Natural killer cell treated with Interleukin-12 subunit alpha and Interleukin-12 subunit beta and Interleukin-15 and Interleukin-18, amount 100 ng/mL, for 72 hours (primary cell): ENCODE data around the gene MDGA2. TPM values are rescaled to one million over a fixed set of nuclear protein-coding genes. Genes with fewer than 3 reads are reported as not detected.

Source experiments
- ATAC-seq, 2 donors: fragments of 150-1000 bp; cut with Tn5 transposase in 1 of 2; sonication (Bioruptor Pico), chemical (Tn5 transposase) in 1 of 2; 2 replicates each; pipeline ENCODE4 v1.10.0; 2021
- DNase-seq: peaks from one replicate; pipeline ENCODE4 v3.0.0; 2022; ENCODE audit warnings: low spot score
- H3K27ac Mint-ChIP-seq, 2 donors: 1 replicate in 1 of 2; 2 replicates in 1 of 2; pipeline ENCODE4 v1.8.0; 2022; ENCODE audit warnings: mixed read lengths in 2 of 2, mild to moderate bottlenecking in 1 of 2, moderate library complexity in 1 of 2
- H3K27me3 Mint-ChIP-seq, 2 donors: 1 replicate in 1 of 2; 2 replicates in 1 of 2; pipeline ENCODE4 v1.8.0; 2022; ENCODE audit warnings: mixed read lengths in 2 of 2
- H3K36me3 Mint-ChIP-seq: one replicate; pipeline ENCODE4 v1.8.0; 2022; ENCODE audit warnings: mixed read lengths
- H3K4me1 Mint-ChIP-seq, 2 donors: 1 replicate in 1 of 2; 2 replicates in 1 of 2; pipeline ENCODE4 v1.8.0; 2022; ENCODE audit warnings: low read depth in 2 of 2, mixed read lengths in 2 of 2, mild to moderate bottlenecking in 1 of 2
- H3K4me3 Mint-ChIP-seq: one replicate; pipeline ENCODE4 v1.8.0; 2022; ENCODE audit warnings: mixed read lengths
- H3K9me3 Mint-ChIP-seq: 2 replicates; pipeline ENCODE4 v1.8.0; 2022; ENCODE audit warnings: mixed read lengths
- total RNA-seq, 2 donors: library from RNA; stranded (reverse); gene quantifications; one replicate each; pipeline ENCODE4 v1.2.3, GENCODE V29; 2022

MDGA2 gene
- total RNA-seq, 2 donors from 2014 or later: not detected

- Mint-ChIP-seq H3K9me3 (peaks cover 7% of the 10 kb centered on the region), H3K36me3 (no peaks in the 10 kb centered on the region), H3K4me3 (no peak overlapping the region), H3K27me3 (no peaks in the 10 kb centered on the region), H3K27ac (no peak overlapping the region), H3K4me1 (no peaks in the 10 kb centered on the region)
- no peak for ATAC-seq
- DNase-seq: no peak
Observed at GRCh38 chr14:47120645-47121044, 554.8 kb downstream of the MDGA2 start.

GRCh38 chr14:47103771-47104170 is 571.6 kb downstream of the MDGA2 start:
- Mint-ChIP-seq H3K27me3 (no peaks in the 10 kb centered on the region), H3K4me3 (no peak overlapping the region), H3K9me3 (peaks cover 17% of the 10 kb centered on the region), H3K4me1 (no peaks in the 10 kb centered on the region), H3K27ac (no peak overlapping the region), H3K36me3 (no peaks in the 10 kb centered on the region)
- ATAC-seq (no peak), DNase-seq (no peak)

- peaks cover 17% of the 10 kb centered on the region for H3K9me3 Mint-ChIP-seq
- H3K27ac Mint-ChIP-seq: no peak overlapping the region
- H3K4me1 Mint-ChIP-seq: no peaks in the 10 kb centered on the region
- ATAC-seq (no peak), DNase-seq (no peak)
- H3K36me3 Mint-ChIP-seq: no peaks in the 10 kb centered on the region
- H3K4me3 Mint-ChIP-seq: no peak overlapping the region
- H3K27me3 Mint-ChIP-seq: no peaks in the 10 kb centered on the region
Observed at GRCh38 chr14:47102472-47102871, 572.9 kb downstream of the MDGA2 start.

GRCh38 chr14:47085678-47086077 is 589.7 kb downstream of the MDGA2 start:
- Mint-ChIP-seq H3K36me3 (no peaks in the 10 kb centered on the region), H3K27ac (no peak overlapping the region), H3K9me3 (peaks cover 13% of the 10 kb centered on the region), H3K4me1 (no peaks in the 10 kb centered on the region), H3K4me3 (no peak overlapping the region), H3K27me3 (no peaks in the 10 kb centered on the region)
- ATAC-seq (no peak), DNase-seq (no peak)

GRCh38 chr14:47065326-47065725 is 610.1 kb downstream of the MDGA2 start:
- H3K9me3 Mint-ChIP-seq: peaks cover 11% of the 10 kb centered on the region
- H3K27me3 Mint-ChIP-seq: no peaks in the 10 kb centered on the region
- no peak for ATAC-seq
- no peaks in the 10 kb centered on the region for H3K4me1 Mint-ChIP-seq
- no peak overlapping the region for H3K27ac Mint-ChIP-seq
- H3K4me3 Mint-ChIP-seq: no peak overlapping the region
- no peaks in the 10 kb centered on the region for H3K36me3 Mint-ChIP-seq
- DNase-seq: no peak

- Mint-ChIP-seq H3K9me3 (peaks cover 10% of the 10 kb centered on the region), H3K27ac (no peak overlapping the region), H3K4me3 (no peak overlapping the region), H3K4me1 (no peaks in the 10 kb centered on the region), H3K27me3 (no peaks in the 10 kb centered on the region), H3K36me3 (no peaks in the 10 kb centered on the region)
- DNase-seq: no peak
- no peak for ATAC-seq
Observed at GRCh38 chr14:47060050-47060449, 615.4 kb downstream of the MDGA2 start.

- H3K4me3 Mint-ChIP-seq: no peak overlapping the region
- H3K4me1 Mint-ChIP-seq: no peaks in the 10 kb centered on the region
- H3K27me3 Mint-ChIP-seq: no peaks in the 10 kb centered on the region
- DNase-seq (no peak), ATAC-seq (no peak)
- peaks cover 5% of the 10 kb centered on the region for H3K36me3 Mint-ChIP-seq
- peaks cover 20% of the 10 kb centered on the region for H3K9me3 Mint-ChIP-seq
- no peak overlapping the region for H3K27ac Mint-ChIP-seq
Observed at GRCh38 chr14:47057364-47057763, 618.0 kb downstream of the MDGA2 start.

GRCh38 chr14:47044841-47045240 is 630.6 kb downstream of the MDGA2 start:
- no peak overlapping the region for H3K27ac Mint-ChIP-seq
- no peak overlapping the region for H3K4me3 Mint-ChIP-seq
- H3K36me3 Mint-ChIP-seq: no peaks in the 10 kb centered on the region
- no peaks in the 10 kb centered on the region for H3K27me3 Mint-ChIP-seq
- H3K9me3 Mint-ChIP-seq: peaks cover 10% of the 10 kb centered on the region
- DNase-seq (no peak), ATAC-seq (no peak)
- no peaks in the 10 kb centered on the region for H3K4me1 Mint-ChIP-seq

GRCh38 chr14:47040550-47040949 is 634.9 kb downstream of the MDGA2 start:
- Mint-ChIP-seq H3K27ac (no peak overlapping the region), H3K4me1 (no peaks in the 10 kb centered on the region), H3K36me3 (no peaks in the 10 kb centered on the region), H3K27me3 (no peaks in the 10 kb centered on the region), H3K4me3 (no peak overlapping the region), H3K9me3 (peaks cover 5% of the 10 kb centered on the region)
- DNase-seq (no peak), ATAC-seq (no peak)

GRCh38 chr14:47039336-47039735 is 636.1 kb downstream of the MDGA2 start:
- Mint-ChIP-seq H3K36me3 (no peaks in the 10 kb centered on the region), H3K4me3 (no peak overlapping the region), H3K27me3 (no peaks in the 10 kb centered on the region), H3K4me1 (no peaks in the 10 kb centered on the region), H3K27ac (no peak overlapping the region), H3K9me3 (peaks cover 9% of the 10 kb centered on the region)
- ATAC-seq (no peak), DNase-seq (no peak)

- no peak for ATAC-seq
- Mint-ChIP-seq H3K4me3 (no peak overlapping the region), H3K4me1 (no peaks in the 10 kb centered on the region), H3K27me3 (no peaks in the 10 kb centered on the region), H3K36me3 (no peaks in the 10 kb centered on the region), H3K9me3 (peaks cover 9% of the 10 kb centered on the region), H3K27ac (no peak overlapping the region)
- DNase-seq: no peak
Observed at GRCh38 chr14:47022721-47023120, 652.7 kb downstream of the MDGA2 start.

- no peaks in the 10 kb centered on the region for H3K4me1 Mint-ChIP-seq
- peaks cover 10% of the 10 kb centered on the region for H3K9me3 Mint-ChIP-seq
- no peak for DNase-seq
- ATAC-seq: no peak
- no peak overlapping the region for H3K27ac Mint-ChIP-seq
- H3K36me3 Mint-ChIP-seq: no peaks in the 10 kb centered on the region
- no peaks in the 10 kb centered on the region for H3K27me3 Mint-ChIP-seq
- no peak overlapping the region for H3K4me3 Mint-ChIP-seq
Observed at GRCh38 chr14:47020500-47020899, 654.9 kb downstream of the MDGA2 start.

- H3K27ac Mint-ChIP-seq: no peak overlapping the region
- no peaks in the 10 kb centered on the region for H3K27me3 Mint-ChIP-seq
- no peak overlapping the region for H3K4me3 Mint-ChIP-seq
- H3K9me3 Mint-ChIP-seq: peaks cover 22% of the 10 kb centered on the region
- H3K36me3 Mint-ChIP-seq: no peaks in the 10 kb centered on the region
- no peaks in the 10 kb centered on the region for H3K4me1 Mint-ChIP-seq
- DNase-seq: no peak
- ATAC-seq: no peak
Observed at GRCh38 chr14:47012533-47013280, 662.7 kb downstream of the MDGA2 start.

GRCh38 chr14:47009615-47010014 is 665.8 kb downstream of the MDGA2 start:
- DNase-seq (no peak), ATAC-seq (no peak)
- H3K27me3 Mint-ChIP-seq: no peaks in the 10 kb centered on the region
- peaks cover 14% of the 10 kb centered on the region for H3K9me3 Mint-ChIP-seq
- H3K4me3 Mint-ChIP-seq: no peak overlapping the region
- no peaks in the 10 kb centered on the region for H3K36me3 Mint-ChIP-seq
- no peaks in the 10 kb centered on the region for H3K4me1 Mint-ChIP-seq
- H3K27ac Mint-ChIP-seq: no peak overlapping the region

GRCh38 chr14:47008732-47009131 is 666.7 kb downstream of the MDGA2 start:
- Mint-ChIP-seq H3K27ac (no peak overlapping the region), H3K4me3 (no peak overlapping the region), H3K4me1 (no peaks in the 10 kb centered on the region), H3K27me3 (no peaks in the 10 kb centered on the region), H3K9me3 (peaks cover 12% of the 10 kb centered on the region), H3K36me3 (no peaks in the 10 kb centered on the region)
- ATAC-seq: no peak
- DNase-seq: no peak
